Calu3 (cell line): ENCODE results near the gene SLC8A1. TPM values are rescaled to one million over a fixed set of nuclear protein-coding genes. Genes with fewer than 3 reads are reported as not detected.

Experiments
- BruUV-seq: library from RNA; stranded (reverse); fragments of 400-500 nt; replicated peaks from 2 replicates; lab custom pipeline; 2021; lab: Mats Ljungman, UMichigan
- CTCF ChIA-PET: fragments of 300-600 bp; sonication (Branson Sonifier 250); formaldehyde crosslinking; loops from one replicate; lab custom pipeline; 2022; ENCODE audit warnings: antibody characterized with exemption; lab: Charles Lee
- DNase-seq: peaks from one replicate; pipeline ENCODE4 v3.0.0; 2022
- H3K27ac Mint-ChIP-seq: one replicate; pipeline ENCODE4 v1.8.0; 2022; ENCODE audit warnings: mixed read lengths; ENCODE audit not compliant: unreplicated experiment
- H3K27me3 Mint-ChIP-seq: one replicate; pipeline ENCODE4 v1.8.0; 2022; ENCODE audit warnings: mixed read lengths; ENCODE audit not compliant: unreplicated experiment
- H3K36me3 Mint-ChIP-seq: one replicate; pipeline ENCODE4 v1.8.0; 2022; ENCODE audit warnings: mild to moderate bottlenecking, moderate library complexity, mixed read lengths; ENCODE audit not compliant: insufficient read depth, unreplicated experiment
- H3K4me1 Mint-ChIP-seq: one replicate; pipeline ENCODE4 v1.8.0; 2022; ENCODE audit warnings: mild to moderate bottlenecking, low read depth, mixed read lengths; ENCODE audit not compliant: unreplicated experiment
- H3K4me3 Mint-ChIP-seq: one replicate; pipeline ENCODE4 v1.8.0; 2022; ENCODE audit warnings: mild to moderate bottlenecking, low read depth, moderate library complexity, mixed read lengths; ENCODE audit not compliant: unreplicated experiment
- H3K9me3 Mint-ChIP-seq: one replicate; pipeline ENCODE4 v1.8.0; 2022; ENCODE audit warnings: low read depth, mixed read lengths; ENCODE audit not compliant: unreplicated experiment
- CTCF ChIP-seq: fragments of 200-600 bp; IDR thresholded peaks from one replicate; pipeline ENCODE4 v1.8.0; 2022; ENCODE audit warnings: antibody characterized with exemption; ENCODE audit not compliant: unreplicated experiment
- intact Hi-C: fragments of 100-400 bp; cut with micrococcal nuclease; formaldehyde crosslinking; loops from one replicate; pipeline ENCODE4 v1.10.0; 2022; ENCODE audit not compliant: unreplicated experiment
- total RNA-seq: library from RNA; stranded (reverse); gene quantifications from 2 replicates; pipeline ENCODE4 v1.2.3, GENCODE V29; 2022

Gene SLC8A1
- total RNA-seq, 1 experiment from 2014 or later = 0.05 TPM

DNA sequence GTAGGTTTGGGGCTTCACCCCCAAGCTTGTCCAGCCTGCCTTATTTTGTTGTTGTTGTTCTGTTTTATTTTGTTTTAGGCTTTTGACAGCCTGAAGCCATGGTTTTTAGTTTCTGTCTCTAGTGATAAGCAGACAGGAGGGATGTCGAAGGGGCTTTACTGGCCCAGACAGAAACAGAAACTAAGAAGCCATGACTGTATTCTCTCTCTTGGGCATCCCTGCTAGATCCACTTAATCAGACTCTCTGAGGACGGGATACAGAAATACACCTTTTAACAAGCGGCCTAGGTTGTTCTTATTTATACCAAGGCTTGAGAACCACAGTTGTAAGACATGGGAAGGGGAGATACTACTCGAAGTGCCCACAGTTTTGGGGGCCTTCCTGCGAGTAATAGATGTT, 330.9 kb downstream of the SLC8A1 start:
- no peak for DNase-seq
- CTCF ChIA-PET = interaction anchor here (0.7 kb wide), 1 partner anchor 852 kb away, joined by 4 read pairs; no protein-coding TSS in a partner anchor
- Mint-ChIP-seq H3K27me3 (no peaks in the 10 kb centered on the region), H3K4me1 (no peaks in the 10 kb centered on the region), H3K9me3 (no peaks in the 10 kb centered on the region), H3K27ac (no peak overlapping the region), H3K36me3 (no peaks in the 10 kb centered on the region), H3K4me3 (no peak overlapping the region)
- intact Hi-C loops = no loop called here
- TF ChIP-seq CTCF = no peak
- BruUV-seq = no TSS peak

DNA sequence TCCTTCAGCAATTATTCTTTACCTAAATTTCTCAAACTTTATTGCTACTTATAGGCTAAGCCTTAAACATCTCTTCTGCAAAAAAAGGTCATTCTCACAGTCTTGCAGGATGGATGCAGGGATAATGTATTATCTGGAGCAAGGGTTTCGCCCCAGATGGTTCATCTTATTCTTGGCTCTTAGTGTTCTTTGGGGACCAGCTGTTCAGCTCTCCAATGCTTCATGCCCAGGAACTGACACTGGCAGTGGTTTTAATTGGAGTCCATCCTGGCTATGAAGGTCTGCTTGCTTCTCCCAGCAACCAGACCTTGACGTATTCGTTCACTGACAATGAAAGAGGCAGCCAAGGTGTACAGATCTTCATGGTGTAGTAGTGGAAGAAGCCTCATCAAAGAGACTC, 331.9 kb downstream of the SLC8A1 start:
- DNase-seq = no peak
- no TSS peak for BruUV-seq
- H3K9me3 Mint-ChIP-seq = no peaks in the 10 kb centered on the region
- no peak overlapping the region for H3K27ac Mint-ChIP-seq
- CTCF ChIA-PET = no interaction called here
- H3K4me3 Mint-ChIP-seq = no peak overlapping the region
- H3K36me3 Mint-ChIP-seq = no peaks in the 10 kb centered on the region
- no peaks in the 10 kb centered on the region for H3K4me1 Mint-ChIP-seq
- intact Hi-C loops = no loop called here
- H3K27me3 Mint-ChIP-seq = no peaks in the 10 kb centered on the region
- no peak for TF ChIP-seq CTCF

DNA sequence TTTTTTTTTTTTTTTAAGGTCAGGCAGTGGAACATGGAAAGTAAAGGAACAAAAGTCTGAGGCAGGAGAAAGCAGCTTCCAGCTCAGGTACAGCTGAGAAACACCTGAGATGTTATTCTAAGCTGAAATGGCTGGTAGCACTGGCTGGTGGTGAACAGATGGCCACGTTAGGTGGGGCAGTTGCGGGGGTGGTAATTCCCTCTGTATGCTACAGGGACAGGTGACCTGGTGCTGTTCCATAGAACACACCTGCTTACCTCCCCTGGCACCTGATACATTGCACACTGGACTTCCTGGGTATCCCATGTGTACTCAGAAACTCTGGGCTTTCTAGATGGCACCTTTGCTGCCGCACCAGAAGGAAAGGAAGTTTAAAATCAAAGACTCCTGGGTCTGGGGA, 333.3 kb downstream of the SLC8A1 start:
- Mint-ChIP-seq H3K27ac (no peak overlapping the region), H3K27me3 (no peaks in the 10 kb centered on the region), H3K36me3 (no peaks in the 10 kb centered on the region), H3K9me3 (no peaks in the 10 kb centered on the region), H3K4me1 (peaks cover 12% of the 10 kb centered on the region), H3K4me3 (no peak overlapping the region)
- intact Hi-C loops = no loop called here
- no peak for TF ChIP-seq CTCF
- CTCF ChIA-PET = no interaction called here
- DNase-seq = no peak
- BruUV-seq = no TSS peak

- Mint-ChIP-seq H3K9me3 (no peaks in the 10 kb centered on the region), H3K36me3 (no peaks in the 10 kb centered on the region), H3K4me3 (no peak overlapping the region), H3K4me1 (peaks cover 12% of the 10 kb centered on the region), H3K27me3 (no peaks in the 10 kb centered on the region), H3K27ac (no peak overlapping the region)
- no peak for TF ChIP-seq CTCF
- no peak for DNase-seq
- CTCF ChIA-PET = no interaction called here
- BruUV-seq = no TSS peak
- intact Hi-C loops = no loop called here
Measured at GRCh38 chr2:40115894-40116293, 336.0 kb downstream of the SLC8A1 start.
